Peyer's patch (tissue), 4 donors: ENCODE results near the gene RNF220. TPM values are rescaled to one million over a fixed set of nuclear protein-coding genes. Genes with fewer than 3 reads are reported as not detected.
"Not testable (repeated sequence)": the region's sequence is repeated elsewhere in the genome, so short reads cannot be mapped to it uniquely, and the experiment has no call there.

Experiments used
- DNase-seq, 3 donors: peaks; one replicate each; pipeline ENCODE4 v3.0.0-alpha.2; 2017 to 2019
- H3K27ac ChIP-seq, 4 donors: fragments of 200-600 bp; sonication (generic); one replicate each; pipeline ENCODE4 v1.5.1; 2016 to 2019
- H3K27me3 ChIP-seq, 2 donors: fragments of 200-600 bp; sonication (generic); one replicate each; pipeline ENCODE4 v1.5.1; 2019
- H3K36me3 ChIP-seq, 3 donors: fragments of 200-600 bp; sonication (generic); one replicate each; pipeline ENCODE4 v1.5.1; 2016 to 2019
- H3K4me1 ChIP-seq, 4 donors: fragments of 200-600 bp; sonication (generic); one replicate each; pipeline ENCODE4 v1.5.1; 2016 to 2019
- H3K4me3 ChIP-seq, 4 donors: fragments of 200-600 bp; sonication (generic); 1 replicate in 3 of 4; 2 replicates in 1 of 4; pipeline ENCODE4 v1.5.1; 2016 to 2019; ENCODE audit warnings: mild to moderate bottlenecking in 1 of 4
- H3K9me3 ChIP-seq, 4 donors: fragments of 200-600 bp; sonication (generic); one replicate each; pipeline ENCODE4 v1.5.1; 2016 to 2019; ENCODE audit warnings: mild to moderate bottlenecking in 1 of 4
- POLR2A ChIP-seq, 2 donors: fragments of 450-650 bp; IDR thresholded peaks; one replicate each; pipeline ENCODE4 v1.5.1; 2017; ENCODE audit warnings: antibody characterized with exemption in 2 of 2, mild to moderate bottlenecking in 2 of 2, moderate library complexity in 2 of 2
- total RNA-seq, 4 donors: library from RNA; depleted of rRNA; stranded (reverse); fragments of >200 nt; gene quantifications; one replicate each; pipeline ENCODE4 v1.1.0, GENCODE V29; 2016
- TF ChIP-seq, protein P1 (sequence below), 6 experiments: fragments of 450-650 bp in 4 of 6; fragments of 200-600 bp in 2 of 6; sonication (generic) in 1 of 6; IDR thresholded peaks; one replicate each; pipeline ENCODE4 v1.5.1; 2017 to 2019; ENCODE audit warnings: antibody characterized with exemption in 6 of 6, mild to moderate bottlenecking in 3 of 6, moderate library complexity in 1 of 6

The RNF220 gene
- total RNA-seq, 4 donors from 2014 or later, result 107 to 152 (median 114) TPM

DNA sequence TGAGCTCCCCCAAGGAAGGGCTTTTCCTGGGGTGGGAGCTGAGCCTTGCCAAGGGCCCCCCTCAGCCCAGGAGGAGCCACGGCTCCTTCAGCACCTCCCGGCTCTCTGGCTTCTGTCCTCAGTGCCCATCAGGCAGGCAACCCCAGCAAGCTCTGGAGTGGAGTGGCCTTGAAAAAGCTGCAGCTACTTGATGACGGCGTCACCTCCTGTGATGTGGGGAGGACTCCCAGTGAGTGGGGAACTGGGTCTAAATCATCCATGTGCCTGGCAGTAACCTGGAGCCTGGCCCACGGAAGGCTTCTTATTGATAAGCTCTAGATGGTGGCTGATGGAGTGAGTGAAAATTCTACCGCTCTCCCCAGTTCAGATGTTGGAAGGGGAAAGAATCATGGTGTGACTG lies 154.9 kb downstream of the RNF220 start:
- no peak overlapping the region for H3K4me3 ChIP-seq
- no peaks in the 10 kb centered on the region for H3K9me3 ChIP-seq
- TF ChIP-seq POLR2A (IDR thresholded peaks at IDR 0.05), result no peak
- TF ChIP-seq, protein P1, sequence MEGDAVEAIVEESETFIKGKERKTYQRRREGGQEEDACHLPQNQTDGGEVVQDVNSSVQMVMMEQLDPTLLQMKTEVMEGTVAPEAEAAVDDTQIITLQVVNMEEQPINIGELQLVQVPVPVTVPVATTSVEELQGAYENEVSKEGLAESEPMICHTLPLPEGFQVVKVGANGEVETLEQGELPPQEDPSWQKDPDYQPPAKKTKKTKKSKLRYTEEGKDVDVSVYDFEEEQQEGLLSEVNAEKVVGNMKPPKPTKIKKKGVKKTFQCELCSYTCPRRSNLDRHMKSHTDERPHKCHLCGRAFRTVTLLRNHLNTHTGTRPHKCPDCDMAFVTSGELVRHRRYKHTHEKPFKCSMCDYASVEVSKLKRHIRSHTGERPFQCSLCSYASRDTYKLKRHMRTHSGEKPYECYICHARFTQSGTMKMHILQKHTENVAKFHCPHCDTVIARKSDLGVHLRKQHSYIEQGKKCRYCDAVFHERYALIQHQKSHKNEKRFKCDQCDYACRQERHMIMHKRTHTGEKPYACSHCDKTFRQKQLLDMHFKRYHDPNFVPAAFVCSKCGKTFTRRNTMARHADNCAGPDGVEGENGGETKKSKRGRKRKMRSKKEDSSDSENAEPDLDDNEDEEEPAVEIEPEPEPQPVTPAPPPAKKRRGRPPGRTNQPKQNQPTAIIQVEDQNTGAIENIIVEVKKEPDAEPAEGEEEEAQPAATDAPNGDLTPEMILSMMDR (IDR thresholded peaks at IDR 0.05), result no peak
- DNase-seq, result peak in 1 of 3 donors; percentile 24
- H3K27ac ChIP-seq, result no peak overlapping the region
- H3K4me1 ChIP-seq, result no peaks in the 10 kb centered on the region
- H3K36me3 ChIP-seq, result no peaks in the 10 kb centered on the region
- no peaks in the 10 kb centered on the region for H3K27me3 ChIP-seq

GRCh38 chr1:44560696-44561095 lies 155.6 kb downstream of the RNF220 start:
- H3K4me3 ChIP-seq, H3K36me3 ChIP-seq, H3K4me1 ChIP-seq, H3K9me3 ChIP-seq, DNase-seq, H3K27me3 ChIP-seq, H3K27ac ChIP-seq: not testable (repeated sequence)

GRCh38 chr1:44565259-44565750 lies 160.2 kb downstream of the RNF220 start:
- no peak overlapping the region for H3K27ac ChIP-seq
- TF ChIP-seq, protein P1 (IDR thresholded peaks at IDR 0.05), result no peak
- TF ChIP-seq POLR2A (IDR thresholded peaks at IDR 0.05), result no peak
- no peaks in the 10 kb centered on the region for H3K4me1 ChIP-seq
- no peaks in the 10 kb centered on the region for H3K9me3 ChIP-seq
- no peaks in the 10 kb centered on the region for H3K27me3 ChIP-seq
- no peak overlapping the region for H3K4me3 ChIP-seq
- no peaks in the 10 kb centered on the region for H3K36me3 ChIP-seq
- DNase-seq, result no peak

DNA sequence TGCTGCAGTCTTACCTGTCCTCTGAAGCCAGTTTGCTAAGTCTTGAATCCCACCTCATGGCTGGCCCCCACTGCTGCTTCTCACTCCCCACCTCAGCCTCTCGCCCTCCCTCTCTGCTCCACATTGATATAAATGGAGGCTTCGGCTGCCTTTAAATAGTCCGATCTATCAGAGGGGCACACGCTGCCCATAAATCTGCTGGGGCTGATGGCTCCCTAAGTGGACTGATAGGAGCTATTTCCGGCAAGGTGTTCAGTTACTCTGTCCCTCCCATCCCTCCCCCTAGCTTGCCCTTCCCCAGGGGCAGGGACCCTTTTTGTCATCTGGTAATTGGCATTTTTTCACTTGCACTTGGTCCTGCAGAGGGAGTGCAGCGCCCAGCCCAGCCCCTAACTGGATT lies 160.8 kb downstream of the RNF220 start:
- no peak overlapping the region for H3K27ac ChIP-seq
- H3K36me3 ChIP-seq, result no peaks in the 10 kb centered on the region
- no peak for TF ChIP-seq POLR2A (IDR thresholded peaks at IDR 0.05)
- TF ChIP-seq, protein P1 (IDR thresholded peaks at IDR 0.05), result no peak
- no peaks in the 10 kb centered on the region for H3K27me3 ChIP-seq
- DNase-seq, result no peak
- no peaks in the 10 kb centered on the region for H3K9me3 ChIP-seq
- no peak overlapping the region for H3K4me3 ChIP-seq
- no peaks in the 10 kb centered on the region for H3K4me1 ChIP-seq

GRCh38 chr1:44566281-44567046 lies 161.4 kb downstream of the RNF220 start:
- no peak for DNase-seq
- Histone ChIP-seq H3K36me3 (no peaks in the 10 kb centered on the region), H3K9me3 (no peaks in the 10 kb centered on the region), H3K27ac (no peak overlapping the region), H3K4me3 (no peak overlapping the region), H3K4me1 (no peaks in the 10 kb centered on the region), H3K27me3 (no peaks in the 10 kb centered on the region)
- TF ChIP-seq POLR2A (IDR thresholded peaks at IDR 0.05), result no peak
- TF ChIP-seq, protein P1 (IDR thresholded peaks at IDR 0.05), result no peak

DNA sequence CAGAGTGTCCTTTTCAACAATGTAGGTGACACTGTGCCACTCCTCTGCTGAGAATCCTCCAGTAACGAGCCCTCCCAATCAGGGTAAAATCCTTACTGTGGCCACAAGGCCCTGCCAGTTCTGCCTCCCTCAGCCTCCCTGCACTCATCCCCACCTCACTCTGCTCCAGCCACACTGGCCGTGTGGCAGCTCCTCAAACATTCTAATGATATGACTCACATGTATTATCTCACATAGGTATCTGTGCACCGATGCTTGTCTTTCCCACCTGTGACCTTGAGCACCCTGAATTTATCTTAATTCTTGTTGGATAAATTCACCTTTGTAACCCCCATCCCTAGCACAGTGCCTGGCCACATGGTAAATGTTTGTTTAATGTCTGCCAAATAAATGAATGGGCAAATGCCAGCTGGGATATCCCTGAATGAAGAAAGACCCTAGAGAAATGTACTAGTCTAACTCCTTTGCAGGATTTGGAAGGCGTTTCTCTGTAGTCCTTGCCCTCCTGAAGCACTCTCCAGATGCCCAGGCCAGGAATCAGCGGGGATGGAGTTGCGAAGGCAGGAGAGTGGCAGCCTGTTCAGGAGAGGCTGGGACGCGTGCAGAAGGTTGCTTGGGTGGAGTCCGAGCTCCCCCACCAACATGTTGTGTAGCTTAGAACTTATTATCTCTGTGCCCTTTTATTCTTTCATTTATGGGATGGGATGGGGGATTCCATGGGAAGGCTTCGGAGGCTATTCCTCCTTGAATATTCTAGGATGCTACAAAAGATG lies 163.3 kb downstream of the RNF220 start:
- H3K27ac ChIP-seq, result no peak overlapping the region
- DNase-seq, result no peak
- no peak overlapping the region for H3K4me3 ChIP-seq
- H3K27me3 ChIP-seq, result no peaks in the 10 kb centered on the region
- TF ChIP-seq, protein P1 (IDR thresholded peaks at IDR 0.05), result no peak
- TF ChIP-seq POLR2A (IDR thresholded peaks at IDR 0.05), result no peak
- H3K9me3 ChIP-seq, result no peaks in the 10 kb centered on the region
- H3K4me1 ChIP-seq, result no peaks in the 10 kb centered on the region
- H3K36me3 ChIP-seq, result no peaks in the 10 kb centered on the region
